CD4-positive, alpha-beta T cell (primary cell): ENCODE results near the gene RAD51. TPM values are rescaled to one million over a fixed set of nuclear protein-coding genes. Genes with fewer than 3 reads are reported as not detected.

Experiments used
- ATAC-seq: fragments of 200-7000 bp; cut with Tn5 transposase; one replicate; pipeline ENCODE4 v1.10.0; 2022; ENCODE audit warnings: mild to moderate bottlenecking; ENCODE audit not compliant: poor library complexity
- CTCF ChIA-PET: fragments of 350-600 bp; sonication (Branson Sonifier 250); formaldehyde crosslinking; loops from one replicate; lab custom pipeline; 2021; ENCODE audit warnings: antibody characterized with exemption, inconsistent platforms; lab: Charles Lee
- POLR2A ChIA-PET: fragments of 350-600 bp; sonication (Branson Sonifier 250); formaldehyde crosslinking; loops from one replicate; lab custom pipeline; 2021; ENCODE audit warnings: antibody characterized with exemption, inconsistent platforms; lab: Charles Lee
- DNase-seq, 14 experiments: peaks; one replicate each; pipeline ENCODE4 v3.0.0-alpha.2; 2013 to 2020; ENCODE audit warnings: mixed read lengths in 2 of 14
- H3K27ac ChIP-seq, 2 donors: one replicate each; pipeline versions ENCODE4 v1.5.1 to v1.7.0; 2013; ENCODE audit warnings: low read length in 2 of 2, low read depth in 1 of 2, mild to moderate bottlenecking in 1 of 2
- H3K27me3 ChIP-seq, 2 experiments: 1 replicate in 1 of 2; 2 replicates in 1 of 2; pipeline versions ENCODE4 v1.6.1 to v1.7.0; 2013; ENCODE audit warnings: low read length in 2 of 2, control low read depth in 1 of 2, mild to moderate bottlenecking in 1 of 2, moderate library complexity in 1 of 2; ENCODE audit not compliant: insufficient read depth in 2 of 2, control insufficient read depth in 1 of 2
- H3K36me3 ChIP-seq: one replicate; pipeline ENCODE4 v1.6.1; 2013; ENCODE audit warnings: low read length, control low read depth; ENCODE audit not compliant: insufficient read depth
- H3K4me1 ChIP-seq: one replicate; pipeline ENCODE4 v1.6.1; 2013; ENCODE audit warnings: low read length, control low read depth; ENCODE audit not compliant: insufficient read depth
- H3K4me3 ChIP-seq: one replicate; pipeline ENCODE4 v1.5.1; 2013; ENCODE audit warnings: mild to moderate bottlenecking, low read length, moderate library complexity
- H3K9me3 ChIP-seq, 2 experiments: 1 replicate in 1 of 2; 2 replicates in 1 of 2; pipeline versions ENCODE4 v1.6.1 to v1.7.0; 2013; ENCODE audit warnings: low read length in 2 of 2, mild to moderate bottlenecking in 2 of 2, control low read depth in 1 of 2, moderate library complexity in 1 of 2; ENCODE audit not compliant: control insufficient read depth in 1 of 2, insufficient read depth in 1 of 2
- H3K27ac Mint-ChIP-seq: one replicate; pipeline ENCODE4 v1.8.0; 2020; ENCODE audit warnings: mixed read lengths
- H3K27me3 Mint-ChIP-seq: one replicate; pipeline ENCODE4 v1.8.0; 2021; ENCODE audit warnings: mixed read lengths
- H3K36me3 Mint-ChIP-seq: one replicate; pipeline ENCODE4 v1.8.0; 2021; ENCODE audit warnings: low read depth, mixed read lengths
- H3K4me1 Mint-ChIP-seq: one replicate; pipeline ENCODE4 v1.8.0; 2021; ENCODE audit warnings: low read depth, mixed read lengths
- H3K4me3 Mint-ChIP-seq: one replicate; pipeline ENCODE4 v1.8.0; 2020; ENCODE audit warnings: mild to moderate bottlenecking, mixed read lengths
- H3K9me3 Mint-ChIP-seq: one replicate; pipeline ENCODE4 v1.8.0; 2020; ENCODE audit warnings: mixed read lengths
- CTCF ChIP-seq: fragments of 200-600 bp; IDR thresholded peaks from one replicate; pipeline ENCODE4 v1.8.0; 2022; ENCODE audit warnings: antibody characterized with exemption, mild to moderate bottlenecking
- intact Hi-C, 2 experiments: fragments of 100-400 bp; cut with DNase I in 1 of 2; cut with micrococcal nuclease in 1 of 2; formaldehyde crosslinking; loops; one replicate each; pipeline versions ENCODE4 v1.15.1 to v1.9.0; 2023 to 2025; cut with DNase I, micrococcal nuclease
- total RNA-seq, 174 experiments: library from RNA in 2 of 174; stranded (reverse) in 2 of 174; gene quantifications; one replicate each; pipeline ENCODE4 v1.2.3 and lab custom pipeline; 2021 to 2026

The RAD51 gene
- total RNA-seq, 2 experiments from 2014 or later, result 0.64 to 1.5 TPM

- no peak overlapping the region for H3K4me3 Mint-ChIP-seq
- no peaks in the 10 kb centered on the region for H3K36me3 ChIP-seq
- H3K9me3 ChIP-seq, result no peaks in the 10 kb centered on the region
- H3K4me3 ChIP-seq, result no peak overlapping the region
- no peaks in the 10 kb centered on the region for H3K27me3 Mint-ChIP-seq
- no peaks in the 10 kb centered on the region for H3K27me3 ChIP-seq
- no peak for ATAC-seq
- intact Hi-C loops, result loop anchor here in 1 of 2 experiments (1.0 kb wide), 1 partner anchor 80 kb away; no protein-coding TSS in a partner anchor
- H3K9me3 Mint-ChIP-seq, result no peaks in the 10 kb centered on the region
- H3K27ac ChIP-seq, result no peak overlapping the region
- no peaks in the 10 kb centered on the region for H3K4me1 ChIP-seq
- H3K27ac Mint-ChIP-seq, result no peak overlapping the region
- peak in 3 of 14 experiments; percentile 39 to 48 (median 45) for DNase-seq
- H3K4me1 Mint-ChIP-seq, result no peaks in the 10 kb centered on the region
- CTCF ChIA-PET, result interaction anchor here (1.0 to 1.1 kb wide), 2 partner anchors 80 to 83 kb away, joined by 3 read pairs; no protein-coding TSS in a partner anchor
- TF ChIP-seq CTCF, result peak; percentile 16
- H3K36me3 Mint-ChIP-seq, result no peaks in the 10 kb centered on the region
- POLR2A ChIA-PET, result no interaction called here
Measured at GRCh38 chr15:40702077-40702476, 7.1 kb downstream of the RAD51 start.

DNA sequence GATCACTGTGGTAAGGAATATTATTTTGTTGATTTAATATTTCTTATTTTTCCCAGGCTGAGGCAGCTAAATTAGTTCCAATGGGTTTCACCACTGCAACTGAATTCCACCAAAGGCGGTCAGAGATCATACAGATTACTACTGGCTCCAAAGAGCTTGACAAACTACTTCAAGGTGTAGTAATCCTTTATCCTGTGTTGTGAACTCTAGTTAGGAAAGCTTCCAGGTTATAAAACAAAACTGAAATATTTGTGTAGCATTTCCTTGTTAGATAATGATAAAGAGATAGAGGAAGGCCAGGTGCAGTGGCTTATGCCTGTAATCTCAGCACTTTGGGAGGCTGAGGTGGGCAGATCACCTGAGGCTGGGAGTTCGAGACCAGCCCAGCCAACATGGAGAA is 11.1 kb downstream of the RAD51 start:
- Mint-ChIP-seq H3K27me3 (no peaks in the 10 kb centered on the region), H3K4me3 (no peak overlapping the region), H3K4me1 (no peaks in the 10 kb centered on the region), H3K27ac (no peak overlapping the region), H3K9me3 (no peaks in the 10 kb centered on the region), H3K36me3 (no peaks in the 10 kb centered on the region)
- Histone ChIP-seq H3K4me3 (no peak overlapping the region), H3K4me1 (no peaks in the 10 kb centered on the region), H3K27ac (no peak overlapping the region), H3K36me3 (no peaks in the 10 kb centered on the region), H3K9me3 (no peaks in the 10 kb centered on the region), H3K27me3 (no peaks in the 10 kb centered on the region)
- no peak for TF ChIP-seq CTCF
- DNase-seq (no peak), ATAC-seq (no peak)
- intact Hi-C loops, result no loop called here
- ChIA-PET POLR2A (interaction anchor here (4.3 kb wide), 1 partner anchor 11 kb away, joined by 21 read pairs; the partner anchor contains the start of gene RAD51), CTCF (interaction anchor here (2.3 kb wide), 1 partner anchor 76 kb away, joined by 6 read pairs; no protein-coding TSS in a partner anchor)

DNA sequence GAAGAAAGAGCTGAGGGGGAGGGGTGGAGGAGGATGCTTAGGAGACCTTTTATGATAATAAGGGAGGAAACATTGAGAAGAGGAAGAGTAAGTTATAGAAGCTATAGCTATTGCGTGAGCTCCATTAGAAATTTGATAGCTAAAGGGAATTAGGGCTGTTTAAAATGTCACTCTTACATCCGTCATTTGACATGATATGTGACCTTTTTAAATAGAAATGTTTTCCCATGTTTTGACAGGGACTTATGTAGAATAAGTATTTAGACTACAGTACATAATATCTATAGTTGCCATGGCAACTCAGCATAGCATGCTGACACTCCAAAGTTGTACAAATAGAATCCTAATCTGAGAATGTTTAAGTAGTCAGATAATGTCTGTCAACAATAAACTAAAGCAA is 19.2 kb downstream of the RAD51 start:
- H3K4me1 ChIP-seq, result no peaks in the 10 kb centered on the region
- no peak overlapping the region for H3K4me3 ChIP-seq
- CTCF ChIA-PET, result no interaction called here
- ATAC-seq (no peak), DNase-seq (no peak)
- Mint-ChIP-seq H3K36me3 (no peaks in the 10 kb centered on the region), H3K27ac (no peak overlapping the region), H3K4me3 (no peak overlapping the region), H3K4me1 (no peaks in the 10 kb centered on the region), H3K9me3 (no peaks in the 10 kb centered on the region), H3K27me3 (no peaks in the 10 kb centered on the region)
- no peak overlapping the region for H3K27ac ChIP-seq
- H3K27me3 ChIP-seq, result no peaks in the 10 kb centered on the region
- intact Hi-C loops, result no loop called here
- TF ChIP-seq CTCF, result no peak
- no peaks in the 10 kb centered on the region for H3K36me3 ChIP-seq
- no peaks in the 10 kb centered on the region for H3K9me3 ChIP-seq
- POLR2A ChIA-PET, result interaction anchor here (0.7 to 1.6 kb wide), 2 partner anchors 19 to 56 kb away, joined by 3 to 4 read pairs; partner anchors contain the start of gene RAD51
